Measurements from ENCODE around the gene WIPF2. TPM values are rescaled to one million over a fixed set of nuclear protein-coding genes. Genes with fewer than 3 reads are reported as not detected.

Gene WIPF2
- total RNA-seq, 2 experiments from 2014 or later = 15.3 to 17.9 TPM

- H3K36me3 Mint-ChIP-seq (ENCODE audit: low read depth) = peaks cover 56% of the 10 kb centered on the region
Measured at GRCh38 chr17:40290629-40291280, 71.7 kb downstream of the WIPF2 start.

GRCh38 chr17:40291281-40291664 lies 72.2 kb downstream of the WIPF2 start:
- H3K4me1 Mint-ChIP-seq (ENCODE audit: low read depth) = peaks cover 48% of the 10 kb centered on the region
- H3K36me3 Mint-ChIP-seq (ENCODE audit: low read depth) = peaks cover 58% of the 10 kb centered on the region
- no peak for ATAC-seq
- ChIA-PET CTCF (interaction anchor here (0.9 to 42.0 kb wide), 12 partner anchors 8 to 178 kb away, joined by 3 to 780 read pairs (median 6); partner anchors contain the start of gene WIPF2), POLR2A (interaction anchor here (0.9 to 11.7 kb wide), 7 partner anchors 9 to 265 kb away, joined by 3 to 184 read pairs (median 4); partner anchors contain the start of gene RARA)
- no peak for DNase-seq
- intact Hi-C loops (cut with micrococcal nuclease) = loop anchor here (5.0 kb wide), 2 partner anchors 74 to 89 kb away; partner anchors contain the start of gene WIPF2
- no peak for TF ChIP-seq CTCF (IDR thresholded peaks at IDR 0.05)
- no peaks in the 10 kb centered on the region for H3K27me3 Mint-ChIP-seq
- H3K9me3 Mint-ChIP-seq = no peaks in the 10 kb centered on the region
- no peak overlapping the region for H3K4me3 Mint-ChIP-seq
- peak overlapping the region; percentile 59 for H3K27ac Mint-ChIP-seq

More at GRCh38 chr17:40290629-40291280, 71.7 kb downstream of the WIPF2 start:
- Mint-ChIP-seq H3K27me3 (no peaks in the 10 kb centered on the region), H3K4me1 (ENCODE audit: low read depth) (peaks cover 49% of the 10 kb centered on the region), H3K4me3 (peak overlapping the region; percentile 15), H3K27ac (peak overlapping the region; percentile 59), H3K9me3 (no peaks in the 10 kb centered on the region)
- intact Hi-C loops (cut with micrococcal nuclease) = loop anchor here (5.0 kb wide), 2 partner anchors 73 to 88 kb away; partner anchors contain the start of gene WIPF2
- ChIA-PET POLR2A (interaction anchor here (0.9 to 11.7 kb wide), 9 partner anchors 8 to 266 kb away, joined by 3 to 184 read pairs (median 4); partner anchors contain the start of gene RARA), CTCF (interaction anchor here (0.9 to 42.0 kb wide), 14 partner anchors 8 to 178 kb away, joined by 3 to 780 read pairs (median 6); partner anchors contain the start of gene WIPF2)
- TF ChIP-seq CTCF (IDR thresholded peaks at IDR 0.05) = peak; percentile 23
- DNase-seq (peak; percentile 68), ATAC-seq (no peak)

- ChIA-PET CTCF (interaction anchor here (1.0 to 42.0 kb wide), 7 partner anchors 10 to 267 kb away, joined by 3 to 780 read pairs (median 10); no protein-coding TSS in a partner anchor), POLR2A (interaction anchor here (0.5 to 11.7 kb wide), 3 partner anchors 12 to 164 kb away, joined by 3 to 184 read pairs (median 4); partner anchors contain the start of genes RARA and WIPF2)
- intact Hi-C loops (cut with micrococcal nuclease) = loop anchor here (5.0 kb wide), 2 partner anchors 76 to 91 kb away; partner anchors contain the start of gene WIPF2
- Mint-ChIP-seq H3K27ac (no peak overlapping the region), H3K36me3 (ENCODE audit: low read depth) (peaks cover 66% of the 10 kb centered on the region), H3K27me3 (no peaks in the 10 kb centered on the region), H3K4me1 (ENCODE audit: low read depth) (peaks cover 35% of the 10 kb centered on the region), H3K4me3 (no peak overlapping the region), H3K9me3 (no peaks in the 10 kb centered on the region)
- no peak for TF ChIP-seq CTCF (IDR thresholded peaks at IDR 0.05)
- DNase-seq (no peak), ATAC-seq (no peak)
Measured at GRCh38 chr17:40293363-40293762, 74.3 kb downstream of the WIPF2 start.

- intact Hi-C loops (cut with micrococcal nuclease) = no loop called here
- peak; percentile 58 for ATAC-seq
- POLR2A ChIA-PET = interaction anchor here (0.6 to 11.7 kb wide), 5 partner anchors 9 to 136 kb away, joined by 3 to 184 read pairs (median 3); partner anchors contain the start of gene RARA
Measured at GRCh38 chr17:40295488-40296436, 76.7 kb downstream of the WIPF2 start.

More at GRCh38 chr17:40295488-40296436, 76.7 kb downstream of the WIPF2 start:
- no peak for DNase-seq
- Mint-ChIP-seq H3K4me1 (ENCODE audit: low read depth) (peaks cover 19% of the 10 kb centered on the region), H3K36me3 (ENCODE audit: low read depth) (peaks cover 63% of the 10 kb centered on the region), H3K27me3 (no peaks in the 10 kb centered on the region), H3K27ac (peak overlapping the region; percentile 3), H3K4me3 (no peak overlapping the region), H3K9me3 (no peaks in the 10 kb centered on the region)
- TF ChIP-seq CTCF (IDR thresholded peaks at IDR 0.05) = no peak
- CTCF ChIA-PET = interaction anchor here (0.6 to 42.0 kb wide), 6 partner anchors 8 to 103 kb away, joined by 3 to 780 read pairs (median 7); partner anchors contain the start of gene CDC6
